Ishikawa (cell line): ENCODE results near the gene ANKRD16.

Source experiments
- EGR1 ChIP-seq: IDR thresholded peaks from 2 replicates; pipeline ENCODE4 v1.6.1; 2012
- EP300 ChIP-seq: IDR thresholded peaks from 2 replicates; pipeline ENCODE4 v1.6.1; 2012; ENCODE audit warnings: borderline replicate concordance
- FOXM1 ChIP-seq: IDR thresholded peaks from 2 replicates; pipeline ENCODE4 v1.6.1; 2012; ENCODE audit warnings: low read depth, borderline replicate concordance
- NFIC ChIP-seq: IDR thresholded peaks from 2 replicates; pipeline ENCODE4 v1.6.1; 2012
- RAD21 ChIP-seq: IDR thresholded peaks from 2 replicates; pipeline ENCODE4 v1.6.1; 2012; ENCODE audit warnings: low read depth
- ZBTB7A ChIP-seq: IDR thresholded peaks from 2 replicates; pipeline ENCODE4 v1.6.1; 2012; ENCODE audit warnings: low read depth

DNA sequence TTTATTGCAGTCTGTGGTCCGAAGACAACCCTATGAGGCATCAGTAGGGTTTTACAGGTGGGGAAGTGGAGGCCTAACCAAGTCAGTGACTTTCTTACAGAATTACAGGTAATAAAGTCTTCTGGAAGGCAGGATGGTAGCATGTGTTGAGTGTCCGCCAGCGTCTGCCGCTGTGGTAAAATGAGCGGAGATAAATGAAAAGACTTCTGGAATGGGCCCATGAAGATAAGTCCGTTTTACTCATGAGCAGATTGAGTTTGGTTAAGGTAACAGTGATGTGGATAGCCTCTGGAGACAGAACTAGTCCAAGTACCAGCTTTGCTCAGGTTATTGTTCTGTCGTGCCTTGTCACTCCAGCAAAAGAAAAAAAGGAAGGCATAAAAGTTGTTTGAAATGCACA is 1.3 kb upstream of the ANKRD16 start:
- TF ChIP-seq RAD21 (no peak), EP300 (no peak), NFIC (no peak), ZBTB7A (no peak), FOXM1 (no peak), EGR1 (no peak)
